NCI-H748 (cell line): ENCODE measurements around the gene NRXN3.

Experiments used
- DNase-seq: peaks from one replicate; lab custom pipeline; 2025; ENCODE audit not compliant: unreplicated experiment; lab: John Stamatoyannopoulos, UW

NRXN3 gene

GRCh38 chr14:79899610-79900009 is 1729.4 kb downstream of the NRXN3 start:
- no peak for DNase-seq

GRCh38 chr14:79904497-79904896 is 1734.3 kb downstream of the NRXN3 start:
- DNase-seq, result no peak

GRCh38 chr14:79906994-79907393 is 1736.8 kb downstream of the NRXN3 start:
- DNase-seq, result no peak

GRCh38 chr14:79910086-79910485 is 1739.9 kb downstream of the NRXN3 start:
- no peak for DNase-seq

- DNase-seq, result no peak
Measured at GRCh38 chr14:79911744-79912143, 1741.6 kb downstream of the NRXN3 start.

GRCh38 chr14:79914595-79914994 is 1744.4 kb downstream of the NRXN3 start:
- no peak for DNase-seq

GRCh38 chr14:79915406-79915805 is 1745.2 kb downstream of the NRXN3 start:
- peak; percentile 14 for DNase-seq

GRCh38 chr14:79916281-79916680 is 1746.1 kb downstream of the NRXN3 start:
- DNase-seq, result no peak

- no peak for DNase-seq
Measured at GRCh38 chr14:79916892-79917291, 1746.7 kb downstream of the NRXN3 start.
